ENCODE measurements around the gene WASHC2C.
"Not testable (repeated sequence)": the region's sequence is repeated elsewhere in the genome, so short reads cannot be mapped to it uniquely, and the experiment has no call there.

The WASHC2C gene

DNA sequence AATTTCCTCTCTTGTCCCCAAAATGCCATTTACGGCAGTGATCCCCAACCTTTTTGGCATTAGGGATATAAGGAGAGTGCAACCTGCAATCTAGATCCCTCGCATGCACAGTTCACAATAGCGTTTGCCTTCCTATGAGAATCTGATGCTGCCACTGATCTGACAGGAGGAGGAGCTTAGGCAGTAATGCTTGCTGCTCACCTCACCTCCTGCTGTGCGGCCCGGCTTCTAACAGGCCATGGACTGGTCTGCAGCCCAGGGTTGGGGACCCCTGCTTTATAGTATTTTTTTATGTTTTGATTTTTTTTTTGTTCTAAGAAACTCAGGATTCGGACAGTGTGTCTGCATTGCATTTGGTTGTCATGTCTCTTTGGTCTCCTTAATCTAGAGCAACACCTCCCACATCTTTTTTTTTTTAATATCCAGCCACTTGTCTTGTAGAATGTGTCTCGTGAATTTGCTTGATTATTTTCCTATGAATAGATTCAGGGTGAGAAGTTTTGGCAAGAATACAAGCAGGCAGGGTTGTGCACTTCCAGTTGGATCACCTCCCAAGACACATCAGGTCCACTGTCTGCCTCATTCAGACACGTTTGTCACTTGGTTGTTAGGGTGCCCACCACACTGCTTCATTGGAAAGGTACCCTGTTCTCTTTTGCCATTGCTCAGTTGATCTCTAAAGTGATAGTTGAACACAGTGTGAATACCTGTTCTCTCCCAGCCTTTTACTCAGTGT lies 30.8 kb downstream of the WASHC2C start:
- not testable (repeated sequence) for H3K27ac ChIP-seq, H3K4me3 ChIP-seq

DNA sequence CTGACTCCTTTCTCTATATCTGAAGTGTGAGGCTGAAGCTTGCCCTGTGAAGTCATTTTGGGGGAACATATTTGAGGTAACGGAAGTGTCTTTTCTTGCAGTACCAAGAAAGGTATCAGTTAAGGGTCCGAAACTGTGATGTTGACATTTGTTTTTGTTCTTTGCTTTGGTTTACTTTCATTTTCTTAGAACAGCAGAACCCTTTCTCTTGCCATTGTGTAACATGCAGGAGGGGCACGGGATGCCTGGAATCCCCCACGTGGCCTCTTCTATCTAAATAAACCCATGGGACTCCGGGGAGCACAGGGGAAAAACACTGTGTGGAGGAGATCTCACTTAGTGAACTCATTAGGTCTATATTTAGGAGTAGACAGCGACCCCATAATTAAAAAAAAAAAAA lies 34.6 kb downstream of the WASHC2C start:
- H3K4me3 ChIP-seq, H3K27ac ChIP-seq: not testable (repeated sequence)

DNA sequence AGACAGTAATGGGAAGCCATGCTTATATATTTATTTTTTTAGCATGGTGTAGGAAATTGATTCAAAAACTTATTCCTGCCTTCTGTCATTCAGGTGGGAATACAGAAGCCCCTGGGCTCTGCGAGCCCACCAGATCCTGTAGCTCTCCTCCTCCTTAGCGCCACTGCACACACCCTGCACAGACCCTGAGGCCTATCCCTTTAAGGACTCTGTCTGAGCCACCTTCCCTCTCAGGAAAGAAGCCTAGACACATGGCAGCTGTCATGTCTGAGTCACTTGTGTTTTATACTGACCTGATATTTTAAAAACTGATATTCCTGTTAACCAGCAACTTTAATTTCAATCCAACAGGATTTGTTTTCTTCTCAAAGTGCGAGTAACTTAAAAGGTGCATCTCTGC lies 36.0 kb downstream of the WASHC2C start:
- H3K27ac ChIP-seq, H3K4me3 ChIP-seq: not testable (repeated sequence)

DNA sequence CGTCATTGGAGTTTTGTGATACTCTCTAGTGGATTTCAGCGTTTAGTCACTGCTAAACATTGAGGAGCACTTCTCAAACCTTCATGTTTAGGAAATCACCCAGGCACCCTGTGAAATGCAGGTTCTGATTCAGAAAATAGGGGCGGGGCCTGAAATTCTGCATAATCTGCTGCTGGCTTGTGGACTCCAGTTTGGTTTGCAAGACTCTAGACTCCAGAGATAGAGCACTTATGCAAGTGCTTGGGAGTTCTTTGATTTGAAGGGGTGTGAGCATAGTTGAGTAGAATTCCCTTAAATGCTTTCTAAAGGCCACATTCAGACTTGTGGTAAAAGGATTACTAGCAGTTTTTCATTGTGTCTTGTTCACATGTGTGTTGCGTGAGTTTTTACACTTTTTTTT lies 41.3 kb downstream of the WASHC2C start:
- not testable (repeated sequence) for H3K27ac ChIP-seq, H3K4me3 ChIP-seq

DNA sequence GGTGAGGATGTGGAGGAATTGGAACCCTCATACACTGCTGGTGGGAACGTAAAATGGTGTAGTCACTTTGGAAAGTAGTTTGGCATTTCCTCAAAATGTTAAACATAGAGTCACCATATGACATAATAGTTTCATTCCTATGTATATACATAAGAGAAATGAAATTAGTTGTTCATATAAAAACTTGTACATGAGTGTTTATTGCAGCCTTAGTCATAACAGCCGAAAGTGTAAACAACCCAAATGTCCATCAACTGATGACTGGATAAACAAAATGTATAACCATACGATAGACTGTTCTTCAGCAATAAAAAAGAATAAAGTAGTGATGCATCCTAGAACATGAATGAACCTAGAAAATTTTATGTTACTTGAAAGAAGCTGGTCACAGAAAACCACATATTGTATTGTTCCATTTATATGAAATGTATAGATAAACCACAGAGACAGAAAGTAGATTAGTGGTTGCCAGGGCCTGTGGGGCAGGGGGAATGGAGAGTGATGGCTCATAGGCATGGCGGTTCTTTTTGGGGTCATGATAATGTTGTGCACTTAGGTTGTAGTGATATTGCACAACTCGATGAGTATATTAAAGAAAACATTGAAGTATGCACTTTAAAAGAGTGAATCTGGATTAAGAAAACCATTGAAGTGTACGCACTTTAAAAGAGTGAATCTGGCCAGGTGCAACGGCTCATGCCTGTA lies 44.8 kb downstream of the WASHC2C start:
- not testable (repeated sequence) for H3K4me3 ChIP-seq, H3K27ac ChIP-seq

DNA sequence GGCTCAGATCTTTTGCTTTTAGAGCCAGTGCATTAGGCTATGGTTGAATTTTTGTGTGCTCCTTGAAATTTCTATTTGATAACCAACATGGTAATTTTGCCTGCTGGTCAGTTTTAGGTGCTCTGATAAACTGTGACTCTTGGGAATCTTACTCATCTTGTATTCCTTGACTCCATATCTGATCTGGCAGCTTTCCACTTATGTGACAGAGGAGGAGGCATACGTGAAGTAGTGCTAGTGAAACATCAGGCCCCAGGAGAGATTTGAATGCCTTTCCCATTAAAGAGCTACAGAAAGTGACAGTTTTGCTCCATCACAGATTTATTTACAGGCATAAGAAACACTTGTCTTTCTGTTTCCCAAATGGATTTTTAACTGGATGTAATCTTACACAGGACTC lies 59.2 kb downstream of the WASHC2C start:
- H3K4me3 ChIP-seq, H3K27ac ChIP-seq: not testable (repeated sequence)

DNA sequence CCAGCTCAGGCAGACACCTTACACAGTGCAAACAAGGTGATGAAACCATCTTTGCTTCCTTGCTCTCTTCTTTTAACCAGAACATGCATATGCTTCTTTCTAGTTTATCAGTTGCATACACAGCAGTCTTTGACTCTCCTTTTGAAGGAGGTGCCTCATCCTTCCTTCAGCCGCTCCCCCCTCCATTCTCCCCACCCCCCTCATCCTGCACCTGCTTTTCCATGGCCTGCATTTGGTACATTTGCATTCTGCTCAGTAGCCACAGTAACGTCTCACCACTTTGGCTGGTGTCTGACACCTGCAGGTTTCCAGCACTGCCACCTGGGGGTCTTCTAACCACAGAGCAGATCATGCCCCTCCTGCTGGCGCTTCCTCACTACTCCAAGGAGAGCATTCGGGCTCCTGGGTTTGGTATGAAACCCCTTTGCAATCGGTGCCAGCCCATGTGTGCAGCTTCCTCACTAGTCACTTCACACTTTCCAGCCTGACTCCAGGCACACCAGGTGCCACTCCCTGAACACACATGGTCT lies 60.2 kb downstream of the WASHC2C start:
- H3K4me3 ChIP-seq, H3K27ac ChIP-seq: not testable (repeated sequence)

DNA sequence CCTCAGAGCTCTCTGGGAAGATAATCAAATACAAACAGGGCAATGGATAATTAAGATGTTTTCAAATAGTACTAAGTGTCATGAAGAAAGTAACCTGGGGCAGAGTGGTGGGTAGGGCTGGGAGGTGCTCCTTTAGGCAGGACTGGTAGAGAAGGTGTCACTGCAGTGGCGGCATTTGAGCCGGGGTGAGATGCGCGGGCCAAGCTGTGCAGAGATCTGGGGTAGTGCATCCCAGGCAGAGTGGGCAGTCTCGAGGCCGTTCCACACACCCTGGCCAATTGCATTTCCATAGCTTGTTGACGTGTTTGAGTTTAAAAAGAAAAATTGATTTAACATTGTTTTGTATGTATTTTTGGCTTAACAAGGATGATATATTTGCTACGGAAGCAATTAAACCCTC lies 62.9 kb downstream of the WASHC2C start:
- not testable (repeated sequence) for H3K4me3 ChIP-seq, H3K27ac ChIP-seq

DNA sequence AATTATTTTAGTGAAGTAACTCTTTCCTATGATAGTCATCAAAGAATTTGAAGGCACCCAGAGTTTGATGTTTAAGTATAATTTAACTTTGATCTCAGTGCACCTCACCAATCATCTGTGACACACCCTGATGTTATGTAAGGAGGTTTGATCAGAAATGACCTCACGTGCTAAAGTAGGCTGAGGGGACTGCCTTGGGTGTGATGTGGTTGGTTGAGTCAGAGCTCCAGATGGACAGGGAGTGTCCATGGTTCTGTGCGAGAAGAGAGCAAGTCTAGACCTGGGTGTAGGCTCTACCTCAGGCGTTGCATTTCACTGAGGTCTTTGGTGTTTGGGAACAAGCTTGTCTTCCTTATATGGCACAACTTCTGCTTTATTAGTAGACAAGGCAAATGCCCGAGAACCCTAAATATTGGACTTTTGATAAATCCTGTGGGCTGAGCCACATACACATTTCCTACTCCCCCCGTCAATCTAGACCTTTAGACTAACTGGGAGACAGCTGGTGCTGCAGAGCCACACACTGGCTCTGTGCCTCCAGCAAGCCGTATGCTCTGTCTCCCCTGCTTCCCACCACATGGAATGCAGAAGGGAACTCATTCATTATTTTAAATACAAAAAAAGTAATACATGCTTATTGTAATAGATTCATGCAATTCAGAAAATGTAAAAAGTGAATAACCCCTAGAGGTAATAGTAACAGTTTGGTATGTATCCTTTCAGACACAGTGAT lies 63.8 kb downstream of the WASHC2C start:
- H3K27ac ChIP-seq, H3K4me3 ChIP-seq: not testable (repeated sequence)

DNA sequence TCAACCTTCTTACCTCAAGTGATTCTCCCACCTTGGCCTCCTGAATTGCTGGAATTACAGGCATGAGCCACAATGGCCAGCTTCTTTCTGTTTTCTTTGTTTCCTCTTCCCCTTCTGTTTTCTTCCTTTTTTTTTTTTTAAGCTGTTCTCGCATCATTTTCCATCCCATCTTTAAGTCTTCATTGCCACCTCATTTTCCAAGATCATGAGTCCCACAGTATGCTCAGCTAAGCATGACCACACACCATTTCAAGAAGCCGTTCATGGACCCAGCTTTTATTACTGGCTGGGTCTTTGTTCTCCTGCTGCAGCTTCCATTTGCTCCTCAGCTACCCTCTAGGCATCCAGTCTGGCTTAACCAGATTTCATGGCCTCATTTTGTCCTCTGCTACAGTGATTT lies 67.7 kb downstream of the WASHC2C start:
- H3K27ac ChIP-seq, H3K4me3 ChIP-seq: not testable (repeated sequence)

DNA sequence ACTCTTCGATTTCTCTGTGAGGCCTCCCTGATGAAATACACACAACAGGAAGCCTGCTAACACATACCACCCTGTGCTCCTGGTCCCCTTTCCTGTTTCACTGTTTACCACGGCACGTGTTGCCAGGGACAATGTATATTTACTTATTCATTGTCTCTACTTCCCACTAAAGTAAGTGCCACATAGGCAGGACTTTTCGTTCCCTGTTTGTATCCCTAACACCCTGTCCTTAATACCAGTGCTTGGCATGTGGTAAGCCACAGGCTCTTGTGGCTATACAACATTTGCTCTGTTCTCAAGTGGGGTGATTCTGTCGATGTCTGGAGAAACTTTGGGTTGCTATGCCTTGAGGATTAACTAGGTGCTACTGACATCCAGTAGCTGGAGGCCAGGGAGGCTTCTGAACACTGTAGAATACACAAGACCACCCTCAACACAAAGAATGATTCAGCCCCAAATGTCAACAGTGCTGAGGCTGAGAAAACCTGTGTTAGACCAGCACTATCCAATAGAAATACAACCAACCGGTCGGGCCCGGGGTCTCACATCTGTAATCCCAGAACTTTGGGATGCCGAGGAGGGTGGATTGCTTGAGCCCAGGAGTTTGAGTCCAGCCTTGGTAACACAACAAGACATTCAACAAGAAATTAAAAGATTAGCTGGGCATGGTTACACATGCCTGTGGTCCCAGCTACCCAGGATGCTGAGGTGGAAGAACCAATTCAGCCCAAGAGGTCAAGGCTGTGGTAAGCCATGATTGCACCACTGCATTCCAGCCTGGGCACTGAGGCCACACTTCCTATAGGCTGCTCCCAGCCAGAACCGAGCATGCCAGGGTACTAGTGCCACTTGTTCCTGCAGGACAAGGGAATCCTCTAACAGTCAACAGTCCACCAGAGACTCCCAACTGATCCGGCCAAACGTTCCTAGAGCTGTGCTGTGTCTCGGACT lies 76.3 kb downstream of the WASHC2C start:
- H3K4me3 ChIP-seq, H3K27ac ChIP-seq: not testable (repeated sequence)

DNA sequence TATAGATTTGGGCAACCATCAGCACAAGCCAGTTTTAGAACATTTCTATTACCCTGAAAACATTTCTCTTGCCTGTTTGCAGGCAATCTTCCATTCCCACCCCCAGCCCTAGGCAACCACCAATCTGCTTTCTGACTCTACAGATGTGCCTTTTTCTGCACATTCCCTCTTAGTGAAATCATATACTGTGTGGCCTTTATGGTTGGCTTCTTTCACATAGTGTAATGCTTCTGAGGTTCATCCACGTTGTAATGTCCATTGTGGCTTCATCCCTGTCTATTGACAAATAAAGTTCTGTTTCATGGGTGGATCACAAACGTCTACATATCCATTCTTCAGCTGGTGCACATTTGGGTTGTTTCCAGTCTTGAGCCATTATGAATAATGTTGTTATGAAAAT lies 77.9 kb downstream of the WASHC2C start:
- not testable (repeated sequence) for H3K27ac ChIP-seq, H3K4me3 ChIP-seq

DNA sequence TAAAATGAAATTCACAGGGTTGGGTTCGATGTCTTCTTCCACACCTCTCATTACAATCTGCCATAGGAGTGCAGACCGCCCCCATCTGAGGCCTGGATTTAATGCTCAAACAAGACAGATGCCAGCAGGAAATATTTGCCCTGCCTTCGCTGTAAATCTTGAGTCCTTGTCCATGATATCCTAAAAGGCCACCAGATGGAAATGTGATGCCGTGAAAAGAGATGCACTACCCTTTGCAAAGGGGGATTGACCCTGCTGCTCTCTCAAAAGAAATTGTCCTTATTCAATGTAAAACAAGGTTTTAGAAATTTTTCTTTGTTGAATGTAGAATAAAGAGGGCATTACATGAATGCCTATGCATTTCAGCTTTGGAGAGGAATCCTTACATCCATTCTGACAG lies 82.8 kb downstream of the WASHC2C start:
- H3K27ac ChIP-seq = no peak overlapping the region
- H3K4me3 ChIP-seq = no peak overlapping the region

DNA sequence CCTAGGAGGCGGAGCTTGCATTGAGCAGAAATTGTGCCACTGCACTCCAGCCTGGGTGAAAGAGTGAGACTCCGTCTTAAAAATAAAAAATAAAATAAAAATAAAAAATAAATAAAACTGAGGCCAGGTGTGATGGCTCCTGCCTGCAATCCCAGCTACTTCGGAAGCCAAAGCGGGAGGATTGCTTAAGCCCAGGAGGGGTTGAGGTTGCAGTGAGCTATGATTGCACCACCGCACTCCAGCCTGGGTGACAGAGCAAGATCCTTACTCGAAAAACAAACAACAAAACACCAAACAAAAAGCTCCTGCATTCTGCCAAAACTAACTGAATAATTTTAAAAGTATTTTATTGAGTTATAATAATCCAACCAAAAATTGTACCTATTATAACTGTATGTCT lies 84.0 kb downstream of the WASHC2C start:
- no peak overlapping the region for H3K4me3 ChIP-seq
- no peak overlapping the region for H3K27ac ChIP-seq

DNA sequence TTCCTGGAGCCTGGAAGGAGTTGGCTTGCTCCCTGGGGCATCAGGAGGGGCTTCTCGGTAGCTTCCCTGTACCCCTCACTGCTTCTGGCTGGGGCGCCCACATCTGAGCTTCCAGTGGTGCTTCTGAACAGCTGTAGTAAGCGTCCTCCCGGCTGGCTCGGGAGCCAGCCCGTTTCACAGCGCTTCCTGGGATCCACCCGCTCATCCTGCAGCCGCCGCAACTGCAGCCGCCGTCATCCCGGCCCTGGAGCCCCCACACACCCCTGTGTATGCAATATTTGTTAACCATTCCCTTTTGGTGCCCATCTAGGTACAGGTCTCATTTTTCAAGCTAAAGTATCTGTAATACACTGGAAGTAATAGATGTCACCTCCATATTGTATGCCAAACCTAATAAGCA lies 85.9 kb downstream of the WASHC2C start:
- H3K27ac ChIP-seq, H3K4me3 ChIP-seq: not testable (repeated sequence)

DNA sequence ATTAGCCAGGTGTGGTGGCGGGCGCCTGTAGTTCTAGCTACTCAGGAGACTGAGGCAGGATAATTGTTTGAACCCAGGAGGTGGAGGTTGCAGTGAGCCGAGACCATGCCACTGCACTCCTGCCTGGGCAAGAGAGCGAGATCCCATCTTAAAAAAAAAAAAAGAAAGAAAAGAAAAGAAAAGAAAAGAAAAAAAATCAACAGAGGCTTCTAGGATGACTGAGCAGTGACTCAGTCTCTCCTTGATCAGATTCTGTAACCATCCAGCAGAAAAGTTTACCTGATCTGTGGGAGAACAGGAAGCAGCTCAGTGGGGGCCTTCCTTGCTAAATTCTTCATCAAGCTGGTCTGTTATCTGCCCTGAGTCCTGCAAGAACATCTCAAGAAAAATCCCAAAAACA lies 87.1 kb downstream of the WASHC2C start:
- not testable (repeated sequence) for H3K4me3 ChIP-seq, H3K27ac ChIP-seq

DNA sequence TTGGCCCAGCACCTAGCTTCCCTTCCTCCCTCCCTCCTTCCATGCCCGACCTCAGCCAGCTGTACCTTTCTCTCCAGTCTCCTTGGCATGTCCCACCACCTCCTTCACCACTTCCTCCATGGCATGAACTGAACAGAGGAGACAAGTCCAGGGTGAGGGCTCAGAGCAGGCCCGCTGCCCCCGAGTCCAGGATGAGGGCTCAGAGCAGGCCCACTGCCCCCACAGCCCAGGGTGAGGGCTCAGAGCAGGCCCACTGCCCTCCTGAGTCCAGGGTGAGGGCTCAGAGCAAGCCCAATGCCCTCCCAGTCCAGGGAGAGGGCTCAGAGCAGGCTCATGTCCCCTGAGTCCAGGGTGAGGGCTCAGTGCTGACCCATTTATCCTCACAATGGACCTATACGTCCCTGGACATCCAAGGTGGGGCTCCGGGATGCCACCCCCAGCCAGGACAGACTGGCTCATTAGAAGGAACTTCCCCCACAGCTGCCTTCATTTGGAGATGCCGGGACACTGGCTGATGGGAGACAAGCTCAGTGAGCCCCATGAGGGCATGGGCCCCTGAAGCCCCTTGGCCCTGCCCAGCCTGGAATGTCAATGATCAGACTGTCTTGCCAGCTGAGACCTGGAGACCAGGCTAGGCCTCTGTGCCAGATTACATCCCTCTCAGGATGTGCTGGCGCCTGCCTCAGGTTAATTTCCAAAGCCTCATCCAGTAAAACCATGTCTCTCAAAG lies 90.2 kb downstream of the WASHC2C start:
- H3K4me3 ChIP-seq = no peak overlapping the region
- no peak overlapping the region for H3K27ac ChIP-seq

DNA sequence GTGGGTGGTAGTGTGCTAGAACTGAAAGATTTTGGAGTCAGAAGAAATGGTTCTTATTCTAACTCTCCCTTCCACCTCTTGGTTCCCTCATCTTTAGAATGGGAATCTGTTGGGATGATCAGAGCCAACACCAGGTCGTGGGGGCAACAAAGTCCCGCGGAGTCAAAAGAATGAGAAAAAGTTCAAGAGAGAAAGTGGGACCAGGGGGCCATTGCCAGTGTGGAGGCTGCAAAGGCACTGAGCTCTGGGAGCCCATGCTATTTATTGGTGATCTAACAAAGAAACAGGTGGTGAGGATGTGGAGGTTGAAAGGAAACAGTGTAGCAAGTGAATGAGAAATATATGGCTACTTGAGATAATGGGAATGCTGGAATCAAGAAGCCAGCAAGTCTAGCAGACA lies 90.8 kb downstream of the WASHC2C start:
- H3K4me3 ChIP-seq = no peak overlapping the region
- H3K27ac ChIP-seq = no peak overlapping the region

DNA sequence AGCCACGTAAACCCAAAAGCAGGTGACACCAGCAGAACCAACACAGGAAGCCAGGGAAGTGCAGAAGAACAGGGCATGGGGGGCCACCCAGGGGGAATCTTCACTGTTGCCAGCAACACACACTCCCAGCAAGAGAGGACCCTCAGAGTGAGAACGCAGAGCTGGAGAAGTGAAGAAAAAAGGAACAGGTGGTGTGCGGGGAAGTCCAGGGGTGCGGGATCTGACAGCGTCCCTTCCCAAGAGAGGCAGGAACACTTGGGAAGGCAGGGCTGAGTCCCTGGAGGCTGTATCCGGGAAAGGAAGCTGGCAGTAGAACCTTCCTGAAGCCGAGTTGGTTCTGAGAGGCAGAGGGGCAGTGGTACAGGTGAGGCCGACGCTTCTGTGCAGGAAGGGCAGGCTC lies 92.5 kb downstream of the WASHC2C start:
- Histone ChIP-seq H3K27ac (no peak overlapping the region), H3K4me3 (no peak overlapping the region)

Data from skin epidermis (tissue), 12 donors.